T-helper 2 cell (primary cell): Measurements from ENCODE around the gene RAB26.

ENCODE experiments used
- DNase-seq, 5 experiments: peaks; one replicate each; pipeline versions ENCODE4 v3.0.0 to v3.0.0-alpha.2; 2012 to 2022

Gene RAB26

DNA sequence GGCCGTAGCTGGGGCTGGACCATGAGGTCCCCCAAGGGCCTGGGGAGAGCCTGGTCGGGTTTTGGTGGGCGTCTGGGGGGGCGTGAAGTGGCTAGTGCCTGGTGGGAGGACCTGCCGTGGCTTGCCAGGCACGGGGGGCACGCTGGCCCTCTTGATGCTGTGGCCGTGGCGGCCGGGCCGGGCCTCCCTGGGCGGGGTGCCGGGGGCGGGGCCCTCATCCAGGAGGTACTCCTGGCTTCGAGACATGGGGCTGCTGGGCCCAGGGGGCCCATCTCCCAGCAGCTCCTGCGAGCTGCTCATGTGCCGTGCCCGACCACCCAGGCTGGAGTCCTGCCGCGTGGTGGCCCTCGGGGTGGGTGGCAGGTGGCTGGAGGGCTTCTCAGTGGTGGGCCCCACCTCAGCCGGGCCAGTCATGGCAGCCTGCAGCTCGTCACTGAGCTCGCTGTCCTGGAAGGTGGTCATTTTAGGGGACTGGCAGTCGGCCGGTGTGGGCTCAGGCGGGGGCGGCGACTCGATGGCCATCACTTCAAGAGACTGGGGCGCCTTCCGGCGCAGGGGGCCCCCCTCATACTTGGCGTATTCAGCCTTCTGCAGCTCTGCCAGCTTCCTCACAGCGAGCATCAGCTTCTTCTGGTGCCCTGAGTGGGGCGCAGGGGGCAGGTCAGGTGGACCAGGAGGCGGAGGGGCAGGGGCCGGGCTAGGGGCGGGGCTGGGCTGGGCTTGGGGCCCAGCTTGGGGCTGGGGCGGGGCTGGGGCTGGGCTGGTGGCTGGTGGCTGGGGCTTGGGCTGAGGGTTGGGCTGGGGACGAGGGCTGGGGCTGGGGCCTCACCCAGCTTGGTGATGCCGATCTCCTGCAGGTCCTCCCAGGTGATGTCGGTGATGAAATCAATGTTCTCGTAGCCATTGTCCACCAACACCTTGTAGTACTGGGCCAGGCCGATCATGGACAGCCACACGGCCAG is 32.8 kb downstream of the RAB26 start:
- no peak for DNase-seq

DNA sequence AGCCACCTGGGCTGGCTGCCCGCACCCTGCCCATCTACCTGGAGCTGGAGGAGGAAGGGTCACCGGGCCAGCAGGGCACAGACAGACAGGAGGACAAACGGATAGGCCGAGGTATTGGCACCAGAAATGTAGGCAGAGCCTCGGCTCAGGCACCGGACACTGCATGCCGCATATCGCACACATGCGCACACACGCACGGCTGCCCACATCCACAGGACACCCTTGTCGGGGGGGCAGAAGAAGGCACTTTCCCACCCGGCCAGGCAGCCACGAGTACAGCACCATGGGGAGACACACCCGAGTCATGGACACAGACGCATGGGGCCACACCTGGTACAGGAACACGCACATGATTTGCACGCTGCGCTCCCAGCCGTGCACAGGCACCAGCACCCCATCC is 33.5 kb downstream of the RAB26 start:
- no peak for DNase-seq

DNA sequence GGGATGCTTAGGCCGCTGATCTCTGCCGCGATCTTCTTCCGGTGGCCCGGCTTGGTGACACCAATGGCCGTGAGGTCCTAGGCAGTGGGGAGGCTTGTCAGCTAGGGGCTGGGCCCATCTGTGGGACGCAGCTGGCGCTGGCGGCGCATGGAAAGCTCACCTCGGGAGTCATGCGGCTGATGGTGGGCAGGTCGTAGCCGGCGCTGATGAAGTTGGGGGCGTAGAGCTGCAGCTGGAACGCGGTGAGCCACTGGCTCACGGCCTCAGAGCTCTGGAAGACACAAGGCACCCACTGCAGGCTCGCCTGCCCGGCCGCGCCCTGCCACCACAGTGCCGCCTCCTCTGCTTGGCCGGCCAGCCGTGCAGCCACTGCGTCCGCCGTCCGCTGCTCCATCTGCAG is 35.2 kb downstream of the RAB26 start:
- DNase-seq, result no peak

DNA sequence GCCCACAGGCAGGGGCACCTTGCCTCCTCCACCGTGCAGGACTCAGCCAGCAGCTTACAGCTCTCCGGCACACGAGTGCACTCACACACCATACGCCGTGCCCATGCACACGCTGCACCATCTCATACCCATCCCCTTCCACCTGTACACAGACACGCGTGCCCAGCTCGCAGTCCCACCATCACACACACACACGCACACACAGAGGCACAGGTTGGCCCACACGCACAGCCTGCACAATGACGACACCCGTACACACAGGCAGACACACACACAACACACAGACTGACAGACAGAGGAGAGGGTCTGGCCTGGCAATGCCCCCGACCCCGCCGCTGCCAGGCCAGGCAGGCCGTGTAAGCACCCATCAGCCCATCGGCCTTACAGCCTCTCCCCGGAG is 35.9 kb downstream of the RAB26 start:
- DNase-seq, result no peak

DNA sequence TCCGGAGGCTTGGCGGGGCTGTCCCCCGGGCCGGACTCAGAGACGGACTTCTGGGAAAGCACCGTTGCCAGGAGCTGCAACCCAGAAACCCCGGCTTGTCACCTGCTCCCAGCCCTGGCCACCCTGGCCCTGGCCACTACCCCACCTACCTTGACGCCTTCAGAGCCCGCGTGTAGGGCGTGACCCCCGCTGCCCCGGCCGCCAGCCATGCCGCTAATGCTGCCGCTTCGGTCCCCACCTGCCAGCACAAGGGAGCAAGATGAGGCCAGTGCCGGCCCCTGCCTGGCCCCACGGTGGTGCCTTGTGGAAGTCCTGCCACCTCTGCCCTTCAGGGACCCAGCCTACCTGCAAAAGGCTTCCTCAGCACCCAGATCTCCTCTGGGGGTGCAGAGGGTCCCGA is 36.5 kb downstream of the RAB26 start:
- DNase-seq, result no peak

DNA sequence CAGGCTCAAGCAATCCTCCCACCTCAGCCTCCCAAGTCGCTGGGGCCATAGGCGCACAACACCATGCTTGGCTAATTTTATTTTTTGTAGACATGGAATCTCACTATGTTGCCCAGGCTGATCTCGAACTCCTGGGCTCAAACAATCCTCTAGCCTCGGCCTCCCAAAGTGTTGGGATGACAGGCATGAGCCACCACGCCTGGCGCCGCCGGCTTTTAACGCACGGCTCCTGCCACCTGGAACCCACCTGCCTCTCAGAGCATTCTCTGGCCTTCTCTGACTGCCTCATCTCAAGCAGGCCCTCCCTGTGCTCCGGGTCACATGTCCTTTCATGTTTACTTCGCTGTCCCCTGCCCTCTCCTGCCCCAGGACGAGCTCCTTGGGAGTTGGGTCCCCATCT is 37.6 kb downstream of the RAB26 start:
- no peak for DNase-seq

DNA sequence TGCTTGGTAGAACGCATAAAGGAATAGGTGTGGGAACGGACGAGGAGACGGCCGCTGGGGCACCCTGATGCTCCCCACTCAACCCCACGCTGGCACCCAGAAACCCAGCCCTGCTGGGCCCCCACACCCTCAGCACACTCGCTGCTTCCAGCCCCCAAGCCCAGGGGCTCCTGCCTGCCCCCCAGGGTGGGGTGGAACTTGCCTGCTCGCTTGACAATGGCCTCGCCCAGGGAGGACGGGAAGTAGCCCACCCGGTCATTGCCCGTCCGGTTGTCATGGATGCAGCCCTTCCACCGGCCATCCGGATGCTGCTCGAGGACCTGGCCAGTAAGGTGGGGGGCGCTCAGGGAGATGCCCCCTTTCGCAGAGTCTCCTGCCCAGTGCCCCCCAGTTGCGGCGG is 38.1 kb downstream of the RAB26 start:
- no peak for DNase-seq

DNA sequence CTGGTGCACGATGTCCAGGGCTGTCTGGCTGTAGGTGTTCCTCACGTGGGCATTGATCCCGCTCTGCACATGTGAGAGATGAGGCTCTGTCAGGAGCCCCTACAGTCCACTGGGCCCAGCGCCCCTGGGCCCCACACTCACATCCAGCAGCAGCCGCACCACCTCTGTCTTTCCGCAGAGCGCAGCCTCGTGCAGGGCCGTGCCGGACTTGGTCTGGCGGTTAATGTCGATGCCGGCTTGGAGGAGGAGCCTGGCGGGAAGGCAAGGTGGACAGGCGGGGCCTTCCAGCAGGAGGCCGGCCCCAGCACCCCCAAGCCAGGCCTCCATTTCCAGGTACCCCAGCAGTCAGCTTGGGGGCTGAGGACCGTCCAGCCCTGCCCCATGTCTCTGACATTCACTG is 38.8 kb downstream of the RAB26 start:
- no peak for DNase-seq

DNA sequence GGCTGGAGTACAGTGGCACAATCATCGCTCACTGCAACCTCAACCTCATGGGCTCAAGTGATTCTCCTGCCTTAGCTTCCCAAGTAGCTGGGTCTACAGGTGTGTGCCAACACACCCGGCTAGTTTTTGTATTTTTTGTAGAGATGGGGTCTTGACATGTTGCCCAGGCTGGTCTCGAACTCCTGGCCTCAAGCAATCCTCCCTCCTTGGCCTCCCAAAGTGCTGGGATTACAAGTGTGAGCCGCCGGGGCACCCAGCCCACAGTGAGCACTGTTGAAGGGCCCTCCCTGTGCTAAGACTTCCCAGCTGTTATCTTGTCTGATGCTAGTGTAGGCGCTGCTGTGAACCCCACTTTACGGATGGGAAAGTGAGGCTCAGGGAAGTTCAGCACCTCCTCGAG is 40.0 kb downstream of the RAB26 start:
- no peak for DNase-seq

DNA sequence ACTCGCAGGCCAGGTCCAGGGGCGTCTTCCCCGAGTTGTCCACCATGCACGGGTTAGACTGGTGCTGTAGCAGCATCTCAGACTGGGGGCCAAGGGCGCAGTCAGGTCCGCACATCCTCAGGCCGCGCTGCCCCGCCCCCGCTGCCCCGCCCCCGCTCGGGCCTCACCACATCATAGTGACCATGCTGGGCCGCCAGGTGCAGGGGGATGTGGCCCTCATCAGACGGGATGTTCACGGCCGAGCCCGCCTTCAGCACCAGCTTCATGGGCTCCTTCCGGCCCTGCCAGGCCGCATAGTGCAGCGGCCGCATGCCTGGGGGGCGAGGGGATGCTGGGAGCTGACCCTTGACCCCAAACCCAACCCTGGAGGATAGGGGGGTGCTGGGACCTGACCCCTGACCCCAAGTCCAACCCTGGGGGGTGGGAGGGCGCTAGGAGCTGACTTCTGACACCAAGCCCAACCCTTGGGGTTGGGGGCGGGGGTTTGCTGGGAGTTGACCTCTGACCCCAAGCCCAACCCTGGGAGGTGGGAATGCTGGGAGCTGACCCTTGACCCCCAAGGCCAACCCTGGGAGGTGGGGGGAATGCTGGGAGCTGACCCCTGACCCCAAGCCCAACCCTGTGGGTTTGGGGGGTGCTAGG is 40.9 kb downstream of the RAB26 start:
- DNase-seq, result no peak

DNA sequence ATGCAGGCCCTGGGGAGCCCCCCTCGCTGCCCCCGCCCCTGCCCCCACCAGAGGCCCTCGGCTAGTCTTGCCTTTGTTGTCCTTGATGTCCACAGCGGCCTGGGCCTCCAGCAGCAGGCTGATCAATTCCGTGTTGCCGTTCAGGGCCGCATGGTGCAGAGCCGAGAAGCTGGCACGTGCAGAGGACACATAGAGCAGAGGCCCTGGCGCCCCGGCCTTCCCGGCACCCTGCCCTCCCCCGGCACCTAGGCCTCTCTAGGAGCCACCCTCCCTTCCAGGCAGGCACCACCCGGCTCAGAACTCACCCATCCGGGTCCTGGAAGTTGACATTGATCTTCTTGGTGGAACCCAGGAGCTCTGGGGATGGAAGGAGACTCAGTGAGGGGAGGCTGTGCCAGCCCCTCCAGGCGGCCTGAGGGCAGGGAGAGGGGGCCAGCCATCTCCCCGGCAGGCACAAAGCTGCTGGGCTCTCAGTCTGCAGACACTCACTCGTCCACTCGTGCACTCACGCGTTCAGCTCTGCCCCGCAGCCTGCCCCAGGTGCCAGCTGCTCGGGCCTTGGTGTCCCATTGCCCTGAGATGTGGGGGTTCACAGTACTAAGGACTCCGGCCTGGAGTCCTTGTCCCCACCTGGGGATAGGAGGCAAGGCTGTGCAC is 41.7 kb downstream of the RAB26 start:
- DNase-seq, result no peak

DNA sequence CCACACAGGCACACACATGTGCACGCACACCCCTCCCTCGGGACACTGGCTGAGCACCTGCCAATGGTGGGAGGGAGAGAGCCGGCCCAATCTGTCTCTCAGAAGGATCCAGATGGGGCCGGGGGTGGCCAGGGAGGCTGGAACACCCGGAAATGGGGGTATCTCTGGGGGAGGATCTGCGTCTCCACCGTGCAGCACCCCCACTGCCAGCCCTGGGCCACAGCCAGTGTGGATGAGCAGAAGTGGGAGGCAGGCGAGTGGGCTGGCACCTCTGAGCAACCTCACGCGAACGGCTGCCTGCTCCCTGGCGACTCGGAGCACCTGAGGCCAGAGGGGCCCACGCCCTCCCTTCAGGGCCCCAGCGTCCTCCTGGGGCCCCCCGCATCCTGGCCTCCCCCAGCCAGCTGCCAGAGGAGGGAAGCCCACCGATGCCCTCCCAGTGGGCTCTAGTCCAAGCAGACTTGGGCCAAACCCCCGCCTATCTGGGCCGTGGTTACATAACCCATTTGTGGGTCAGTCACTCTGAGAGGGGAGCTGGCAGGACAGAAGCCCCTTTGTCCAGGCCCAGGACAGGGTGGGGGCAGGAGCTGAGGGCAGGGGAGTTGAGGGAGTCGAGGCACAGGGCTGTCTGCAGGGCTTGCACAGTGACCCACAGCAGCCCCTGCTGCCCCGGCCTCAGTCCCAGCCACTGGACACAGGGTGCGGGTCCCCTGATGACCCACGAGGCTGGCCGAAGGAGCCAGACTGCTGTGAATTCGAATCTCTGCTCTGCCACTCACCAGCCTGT is 42.4 kb downstream of the RAB26 start:
- no peak for DNase-seq

DNA sequence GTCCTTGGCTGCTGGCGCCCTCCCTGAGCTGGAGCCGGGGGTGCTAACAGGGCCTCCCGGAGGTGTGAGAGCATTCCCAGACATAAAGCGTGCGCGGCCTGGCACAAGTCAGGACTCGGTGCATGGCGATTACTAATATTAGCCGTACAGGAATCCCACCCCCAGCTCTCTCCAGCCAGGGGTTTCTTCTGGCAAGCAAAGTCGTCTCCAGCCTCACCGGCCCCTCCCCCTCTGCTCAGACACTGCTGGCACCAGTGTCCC is 43.0 kb downstream of the RAB26 start:
- DNase-seq, result no peak

DNA sequence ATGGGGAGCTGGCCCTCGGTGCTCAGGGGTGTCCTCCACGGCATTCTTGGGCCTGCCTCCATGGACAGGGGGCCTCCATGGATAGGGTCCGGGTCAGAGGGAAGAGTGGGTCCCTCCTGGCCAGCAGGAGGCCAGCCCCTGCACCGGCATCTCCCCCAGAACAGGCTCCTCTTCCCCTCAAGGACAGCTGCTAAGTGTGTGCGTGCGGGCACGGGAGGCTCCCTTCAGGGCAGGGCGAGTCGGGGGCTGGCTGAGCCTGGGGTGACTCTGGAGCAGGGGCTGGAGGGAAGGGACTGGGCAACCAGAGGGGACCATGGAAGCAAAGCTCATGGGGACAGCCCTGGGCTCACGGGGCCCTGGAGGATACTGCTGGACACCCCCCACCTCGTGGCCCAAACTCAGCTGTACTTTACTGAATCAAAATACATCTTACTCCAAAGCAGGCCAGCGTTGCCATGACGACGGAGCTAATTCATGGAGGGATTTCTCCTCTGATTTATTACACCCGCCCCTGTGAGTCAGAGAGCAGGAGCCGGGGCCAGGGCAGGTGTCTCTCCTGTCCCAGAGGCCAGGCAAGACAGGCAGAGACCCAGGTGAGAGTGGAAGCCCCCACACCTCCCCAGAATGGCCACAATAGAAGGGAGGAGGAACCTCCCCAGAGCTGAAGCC is 45.9 kb downstream of the RAB26 start:
- no peak for DNase-seq

DNA sequence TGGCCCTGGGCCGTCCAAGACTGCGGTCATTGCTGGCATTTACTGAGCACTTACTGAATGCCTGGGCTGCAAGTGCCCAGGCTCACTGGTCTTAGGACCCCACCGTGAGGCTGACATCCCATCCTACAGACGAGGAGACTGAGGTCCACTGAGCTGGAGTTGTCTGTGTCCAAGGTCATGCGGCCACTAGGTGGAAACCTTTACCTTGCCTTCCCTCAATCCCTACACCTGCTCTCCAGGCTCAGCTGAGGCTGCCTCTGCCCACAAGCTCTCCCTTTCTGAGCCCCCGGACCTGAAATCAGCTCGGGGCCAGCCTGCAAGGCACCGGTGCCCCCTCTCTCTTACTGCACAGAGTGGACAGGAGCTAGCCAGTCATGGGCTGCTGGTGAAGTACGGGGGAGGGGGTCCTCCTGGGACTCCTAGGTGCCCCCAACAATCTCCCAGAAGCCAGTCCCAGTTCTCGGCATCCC is 46.5 kb downstream of the RAB26 start:
- peak in 3 of 5 experiments; percentile 27 to 68 (median 41) for DNase-seq

DNA sequence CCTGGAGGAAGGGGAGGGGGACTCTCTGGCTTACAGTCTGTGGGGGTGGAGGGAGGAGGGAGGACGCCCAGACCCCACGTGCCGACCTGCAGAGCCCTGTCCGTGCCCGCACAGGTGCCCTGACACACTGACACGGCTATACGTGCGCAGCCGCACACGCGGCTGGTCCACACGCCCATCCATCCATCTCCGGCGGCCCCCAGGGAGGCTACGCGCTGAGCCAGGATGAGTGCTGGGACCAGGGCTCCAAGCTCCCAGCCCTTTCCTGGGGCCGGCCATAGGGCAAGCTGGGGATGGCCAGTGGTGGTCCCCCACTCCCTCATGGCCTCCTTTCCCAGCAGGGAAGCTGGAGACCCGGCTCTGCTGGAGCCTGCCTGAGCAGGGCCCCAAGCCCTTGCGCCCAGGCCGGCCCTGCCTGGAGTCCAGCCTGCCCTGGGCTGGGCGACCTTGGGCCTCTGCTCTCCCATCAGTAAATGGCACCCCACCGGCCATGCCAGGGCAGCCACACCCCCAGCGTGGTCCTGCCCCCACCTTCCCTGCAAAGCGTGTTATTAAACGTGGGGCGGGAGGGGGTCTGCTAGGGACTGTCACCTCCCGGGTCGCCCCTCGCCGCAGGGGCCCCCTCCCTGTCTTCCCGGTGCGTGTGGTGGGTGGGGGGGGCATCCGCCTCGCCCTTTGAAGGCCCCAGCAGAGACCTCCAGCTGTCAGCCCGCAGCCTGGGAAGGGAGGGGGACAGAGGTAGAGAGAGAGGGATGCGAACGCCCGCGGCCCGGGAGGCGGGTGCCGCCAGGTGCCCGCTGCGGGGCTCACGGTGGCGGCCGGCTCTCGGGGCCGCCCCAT is 47.1 kb downstream of the RAB26 start:
- no peak for DNase-seq

DNA sequence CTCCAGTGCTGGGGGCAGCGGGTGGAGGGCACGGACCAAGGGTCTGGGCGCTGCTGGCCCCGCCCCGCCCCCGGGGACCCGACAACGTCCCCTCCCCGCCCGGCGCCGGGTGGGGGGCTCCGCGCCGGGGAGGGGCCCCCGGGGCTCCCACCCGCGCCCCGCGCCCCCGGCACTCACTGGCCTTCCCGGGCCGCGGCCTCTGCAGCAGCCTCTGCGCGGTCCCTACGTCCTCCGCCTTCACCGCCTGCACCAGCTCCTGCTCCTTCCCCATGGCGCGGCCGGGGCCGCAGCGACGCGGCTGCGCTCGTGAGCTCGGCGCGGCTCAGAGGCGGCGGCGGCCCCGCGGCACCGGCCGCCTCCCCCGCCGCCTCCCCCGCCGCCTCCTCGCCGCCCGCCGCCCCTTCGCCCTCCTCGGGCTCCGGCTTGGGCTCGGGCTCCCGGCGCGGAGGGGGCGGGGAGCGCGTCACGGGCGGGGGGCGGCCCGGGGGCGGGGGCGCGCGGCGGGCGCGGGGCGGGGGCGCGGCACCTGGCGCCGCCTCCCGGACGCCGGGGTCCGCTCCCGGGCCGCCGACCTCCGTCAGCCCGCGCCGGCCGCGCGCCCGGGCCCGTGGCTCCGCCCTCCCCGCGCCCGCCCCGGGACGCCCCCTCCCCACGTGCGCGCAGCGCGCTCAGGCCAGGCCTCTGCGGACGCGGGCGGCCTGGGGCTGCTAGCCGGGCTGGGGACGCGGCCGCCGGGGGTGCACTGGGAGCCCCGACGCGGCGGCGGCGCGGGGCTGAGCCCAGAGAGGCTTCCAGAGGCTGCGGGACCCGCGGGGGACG is 47.9 kb downstream of the RAB26 start, which contains the start of gene CASKIN1:
CASKIN1 (minus strand) TSS at position 444 of the 819 bp plus-strand sequence; CDS start at position 271, 173 bp downstream.
- peak in 1 of 5 experiments; percentile 31 for DNase-seq

DNA sequence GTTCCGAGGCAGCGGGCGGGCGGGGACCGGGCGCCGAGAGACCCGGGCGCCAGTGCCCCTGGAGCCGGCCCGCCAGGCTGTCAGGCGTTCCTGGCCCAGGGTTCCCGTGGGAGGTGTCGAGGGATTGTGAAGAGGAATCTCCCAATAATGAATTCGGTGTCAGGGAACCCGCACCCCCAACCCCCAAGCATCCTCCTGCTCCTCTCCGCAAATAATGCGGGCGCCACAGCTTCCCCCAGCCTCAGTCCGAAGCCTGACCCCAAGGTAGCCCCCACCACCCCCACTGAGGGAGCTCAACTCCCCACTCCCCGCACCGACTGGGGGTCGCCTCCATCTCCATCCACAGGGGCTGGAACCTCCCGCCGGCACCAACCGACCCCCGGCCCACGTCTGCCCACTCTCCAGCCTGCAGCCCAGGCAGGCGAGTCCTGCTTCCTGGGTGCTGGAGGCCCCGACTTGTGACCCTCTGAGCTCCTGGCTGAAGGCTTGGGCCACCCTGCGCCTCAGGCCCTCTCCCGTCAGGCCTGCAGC is 48.6 kb downstream of the RAB26 start:
- DNase-seq, result no peak

DNA sequence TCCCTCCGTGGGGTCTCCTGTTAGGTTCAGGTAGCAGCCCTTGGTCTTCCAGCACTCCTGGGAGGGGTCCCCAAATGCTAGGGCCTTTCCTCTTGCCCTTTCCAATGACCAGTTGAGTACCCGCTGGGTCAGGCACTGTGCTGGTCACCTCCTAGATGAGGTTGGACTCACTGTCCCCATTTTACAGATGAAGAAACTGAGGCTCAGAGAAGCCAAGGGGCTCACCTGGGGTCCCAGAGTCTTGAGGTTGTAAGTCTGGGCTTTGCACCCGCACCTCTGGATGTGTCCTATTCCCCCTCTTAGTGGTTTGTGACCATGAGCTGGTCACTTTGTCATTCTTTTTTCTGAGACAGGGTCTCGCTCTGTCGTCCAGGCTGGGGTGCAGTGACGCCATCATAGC is 49.3 kb downstream of the RAB26 start:
- no peak for DNase-seq

DNA sequence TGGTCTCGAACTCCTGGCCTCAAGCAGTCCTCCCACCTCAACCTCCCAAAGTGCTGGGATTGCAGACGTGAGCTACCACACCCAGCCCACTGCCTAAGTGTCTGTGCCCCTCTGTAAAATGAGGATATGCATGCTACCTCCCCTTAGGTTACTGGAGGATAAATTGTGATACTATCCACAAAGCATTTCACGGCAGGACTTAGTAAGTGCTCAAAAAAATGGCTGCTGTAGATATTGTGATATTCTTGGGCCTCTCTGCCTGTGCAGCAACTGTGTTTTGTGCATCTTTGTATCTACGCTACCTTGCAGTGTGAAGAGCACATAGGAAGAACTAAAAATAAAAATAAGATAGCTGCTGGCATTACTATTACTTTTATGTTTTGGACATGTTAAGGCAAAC is 49.9 kb downstream of the RAB26 start:
- DNase-seq, result no peak
